Mucosa of rectum (tissue), 2 donors: ENCODE data around the gene PARP14.
"Not testable (repeated sequence)": the region's sequence is repeated elsewhere in the genome, so short reads cannot be mapped to it uniquely, and the experiment has no call there.

Experiments
- H3K27ac ChIP-seq, 2 donors: one replicate each; pipeline ENCODE4 v1.7.0; 2013; ENCODE audit warnings: inconsistent platforms in 2 of 2, low read depth in 2 of 2, low read length in 2 of 2
- H3K27me3 ChIP-seq, 2 donors: one replicate each; pipeline ENCODE4 v1.7.0; 2013; ENCODE audit warnings: low read length in 2 of 2; ENCODE audit not compliant: control insufficient read depth in 2 of 2, insufficient read depth in 2 of 2
- H3K36me3 ChIP-seq, 2 donors: one replicate each; pipeline ENCODE4 v1.7.0; 2013; ENCODE audit warnings: low read length in 2 of 2; ENCODE audit not compliant: control insufficient read depth in 2 of 2, insufficient read depth in 2 of 2
- H3K4me1 ChIP-seq, 2 donors: one replicate each; pipeline ENCODE4 v1.7.0; 2013; ENCODE audit warnings: low read length in 2 of 2, mild to moderate bottlenecking in 1 of 2; ENCODE audit not compliant: control insufficient read depth in 2 of 2, insufficient read depth in 2 of 2
- H3K4me3 ChIP-seq, 2 donors: one replicate each; pipeline ENCODE4 v1.7.0; 2013; ENCODE audit warnings: low read length in 2 of 2
- H3K9ac ChIP-seq, 2 donors: one replicate each; pipeline ENCODE4 v1.7.0; 2013; ENCODE audit warnings: low read length in 2 of 2, low read depth in 1 of 2, mild to moderate bottlenecking in 1 of 2
- H3K9me3 ChIP-seq, 2 donors: one replicate each; pipeline ENCODE4 v1.7.0; 2013; ENCODE audit warnings: low read length in 2 of 2; ENCODE audit not compliant: control insufficient read depth in 2 of 2
- donor health status: healthy.
- donor health status: Normal muscosa, but diverticular disease.

The PARP14 gene

GRCh38 chr3:122742234-122742633 is 61.6 kb downstream of the PARP14 start:
- peaks cover 7 to 16% of the 10 kb centered on the region in 2 donors for H3K36me3 ChIP-seq
- H3K9me3 ChIP-seq, result no peaks in the 10 kb centered on the region
- no peak overlapping the region for H3K9ac ChIP-seq
- H3K4me3 ChIP-seq, result no peak overlapping the region
- no peaks in the 10 kb centered on the region for H3K4me1 ChIP-seq
- no peaks in the 10 kb centered on the region for H3K27me3 ChIP-seq
- H3K27ac ChIP-seq, result no peak overlapping the region

- Histone ChIP-seq H3K9ac (no peak overlapping the region), H3K27me3 (no peaks in the 10 kb centered on the region), H3K9me3 (no peaks in the 10 kb centered on the region), H3K27ac (no peak overlapping the region), H3K36me3 (peaks cover 7 to 16% of the 10 kb centered on the region in 2 donors), H3K4me3 (no peak overlapping the region), H3K4me1 (no peaks in the 10 kb centered on the region)
Observed at GRCh38 chr3:122743581-122744120, 63.0 kb downstream of the PARP14 start.

GRCh38 chr3:122745369-122746021 is 64.9 kb downstream of the PARP14 start:
- Histone ChIP-seq H3K27ac (no peak overlapping the region), H3K27me3 (no peaks in the 10 kb centered on the region), H3K4me3 (no peak overlapping the region), H3K4me1 (no peaks in the 10 kb centered on the region), H3K9me3 (no peaks in the 10 kb centered on the region), H3K36me3 (peaks cover 3 to 7% of the 10 kb centered on the region in 2 donors), H3K9ac (no peak overlapping the region)

GRCh38 chr3:122747295-122747694 is 66.7 kb downstream of the PARP14 start:
- not testable (repeated sequence) for H3K27ac ChIP-seq, H3K4me1 ChIP-seq, H3K9me3 ChIP-seq, H3K9ac ChIP-seq, H3K27me3 ChIP-seq, H3K4me3 ChIP-seq
- peaks cover 5 to 10% of the 10 kb centered on the region in 2 donors for H3K36me3 ChIP-seq

- no peaks in the 10 kb centered on the region for H3K9me3 ChIP-seq
- H3K4me3 ChIP-seq, result no peak overlapping the region
- no peaks in the 10 kb centered on the region for H3K27me3 ChIP-seq
- H3K4me1 ChIP-seq, result no peaks in the 10 kb centered on the region
- H3K27ac ChIP-seq, result no peak overlapping the region
- no peak overlapping the region for H3K9ac ChIP-seq
- H3K36me3 ChIP-seq, result peaks cover 4 to 6% of the 10 kb centered on the region in 2 donors
Observed at GRCh38 chr3:122748347-122748746, 67.7 kb downstream of the PARP14 start.

GRCh38 chr3:122754929-122755328 is 74.3 kb downstream of the PARP14 start:
- H3K4me3 ChIP-seq, result no peak overlapping the region
- H3K27me3 ChIP-seq, result no peaks in the 10 kb centered on the region
- H3K27ac ChIP-seq, result no peak overlapping the region
- no peak overlapping the region for H3K9ac ChIP-seq
- no peaks in the 10 kb centered on the region for H3K9me3 ChIP-seq
- no peaks in the 10 kb centered on the region for H3K4me1 ChIP-seq
- peaks cover 5 to 17% of the 10 kb centered on the region in 2 donors for H3K36me3 ChIP-seq

GRCh38 chr3:122755491-122755890 is 74.9 kb downstream of the PARP14 start:
- Histone ChIP-seq H3K4me1 (no peaks in the 10 kb centered on the region), H3K9me3 (no peaks in the 10 kb centered on the region), H3K27ac (no peak overlapping the region), H3K27me3 (no peaks in the 10 kb centered on the region), H3K36me3 (peaks cover 5 to 17% of the 10 kb centered on the region in 2 donors), H3K9ac (no peak overlapping the region), H3K4me3 (no peak overlapping the region)

GRCh38 chr3:122758877-122759560 is 78.4 kb downstream of the PARP14 start:
- peaks cover 2 to 9% of the 10 kb centered on the region in 2 donors for H3K36me3 ChIP-seq
- H3K4me3 ChIP-seq, result no peak overlapping the region
- no peak overlapping the region for H3K9ac ChIP-seq
- no peak overlapping the region for H3K27ac ChIP-seq
- no peaks in the 10 kb centered on the region for H3K27me3 ChIP-seq
- no peaks in the 10 kb centered on the region for H3K4me1 ChIP-seq
- H3K9me3 ChIP-seq, result no peaks in the 10 kb centered on the region

- Histone ChIP-seq H3K36me3 (no peaks in the 10 kb centered on the region), H3K4me1 (no peaks in the 10 kb centered on the region), H3K9me3 (no peaks in the 10 kb centered on the region), H3K4me3 (no peak overlapping the region), H3K27me3 (no peaks in the 10 kb centered on the region), H3K9ac (no peak overlapping the region), H3K27ac (no peak overlapping the region)
Observed at GRCh38 chr3:122760453-122761271, 80.0 kb downstream of the PARP14 start.

- Histone ChIP-seq H3K4me3 (no peak overlapping the region), H3K27me3 (no peaks in the 10 kb centered on the region), H3K27ac (no peak overlapping the region), H3K36me3 (no peaks in the 10 kb centered on the region), H3K9ac (no peak overlapping the region), H3K4me1 (no peaks in the 10 kb centered on the region), H3K9me3 (no peaks in the 10 kb centered on the region)
Observed at GRCh38 chr3:122766430-122766829, 85.8 kb downstream of the PARP14 start.
